OCI-LY1 (cell line): Measurements from ENCODE around the gene ADNP.
"Not testable (repeated sequence)": the region's sequence is repeated elsewhere in the genome, so short reads cannot be mapped to it uniquely, and the experiment has no call there.

Source experiments
- H2AFZ ChIP-seq: fragments of 200-600 bp; sonication (generic), shearing (Covaris generic); 2 replicates; pipeline ENCODE4 v1.6.0; 2014; ENCODE audit warnings: antibody characterized with exemption, mild to moderate bottlenecking, low read length
- H3F3A ChIP-seq: fragments of 200-600 bp; sonication (generic), shearing (Covaris generic); 2 replicates; pipeline ENCODE4 v1.6.0; 2014; ENCODE audit warnings: mild to moderate bottlenecking, antibody characterized with exemption, low read length, moderate library complexity; ENCODE audit not compliant: insufficient read depth
- H3K27ac ChIP-seq: fragments of 200-600 bp; sonication (generic); 2 replicates; pipeline ENCODE4 v1.5.1; 2014; ENCODE audit warnings: low read length, mixed run types, mild to moderate bottlenecking, low read depth; ENCODE audit not compliant: poor library complexity, severe bottlenecking
- H3K27me3 ChIP-seq: fragments of 200-600 bp; sonication (generic); 2 replicates; pipeline ENCODE4 v1.6.0; 2014; ENCODE audit warnings: antibody characterized with exemption, mild to moderate bottlenecking, low read length, moderate library complexity; ENCODE audit not compliant: insufficient read depth
- H3K36me3 ChIP-seq: fragments of 200-600 bp; sonication (generic); 2 replicates; pipeline ENCODE4 v1.6.1; 2014; ENCODE audit warnings: mild to moderate bottlenecking, antibody characterized with exemption, low read length, moderate library complexity, mixed read lengths; ENCODE audit not compliant: insufficient read depth
- H3K4me1 ChIP-seq: fragments of 200-600 bp; sonication (generic); 2 replicates; pipeline ENCODE4 v1.5.1; 2014; ENCODE audit warnings: mild to moderate bottlenecking, low read length, moderate library complexity; ENCODE audit not compliant: insufficient read depth, severe bottlenecking
- H3K4me2 ChIP-seq: fragments of 200-600 bp; sonication (generic), shearing (Covaris generic); 2 replicates; pipeline ENCODE4 v1.6.1; 2014; ENCODE audit warnings: low read length
- H3K4me3 ChIP-seq: fragments of 200-600 bp; sonication (generic); 2 replicates; pipeline ENCODE4 v1.5.1; 2014; ENCODE audit warnings: low read length, low read depth, mild to moderate bottlenecking, mixed read lengths; ENCODE audit not compliant: poor library complexity, severe bottlenecking
- H3K79me2 ChIP-seq: fragments of 200-600 bp; shearing (Covaris generic); 2 replicates; pipeline ENCODE4 v1.6.1; 2016; ENCODE audit warnings: mixed run types, low read length, mixed read lengths; ENCODE audit not compliant: insufficient read depth
- H3K9ac ChIP-seq: fragments of 200-600 bp; sonication (generic), shearing (Covaris generic); 2 replicates; pipeline ENCODE4 v1.6.1; 2014; ENCODE audit warnings: mild to moderate bottlenecking, low read length, mixed read lengths
- H3K9me2 ChIP-seq: fragments of 200-600 bp; sonication (generic), shearing (Covaris generic); 2 replicates; pipeline ENCODE4 v1.6.1; 2014; ENCODE audit warnings: low read depth, mild to moderate bottlenecking, low read length, mixed read lengths
- H3K9me3 ChIP-seq: fragments of 200-600 bp; shearing (Covaris generic); 2 replicates; pipeline ENCODE4 v1.6.1; 2014; ENCODE audit warnings: low read length, mixed read lengths
- H4K20me1 ChIP-seq: fragments of 200-600 bp; sonication (generic), shearing (Covaris generic); 2 replicates; pipeline ENCODE4 v1.6.0; 2016; ENCODE audit warnings: mild to moderate bottlenecking, low read length; ENCODE audit not compliant: insufficient read depth
- CTCF ChIP-seq: fragments of 200-600 bp; sonication (generic), shearing (Covaris generic); IDR thresholded peaks from 2 replicates; pipeline ENCODE4 v1.5.1; 2017; ENCODE audit warnings: mild to moderate bottlenecking, antibody characterized with exemption, low read length, moderate library complexity, mixed read lengths
- EZH2 ChIP-seq: fragments of 200-600 bp; sonication (generic), shearing (Covaris generic); IDR thresholded peaks from 2 replicates; pipeline ENCODE4 v1.8.0; 2017; ENCODE audit warnings: borderline replicate concordance, mixed run types, mild to moderate bottlenecking, antibody characterized with exemption, low read length, moderate library complexity, mixed read lengths

Gene ADNP

GRCh38 chr20:50885781-50886180, 45.5 kb downstream of the ADNP start:
- H3K9me3 ChIP-seq: peaks cover 6% of the 10 kb centered on the region; the same call in 1 of the 2 replicates
- H3K4me3 ChIP-seq: no peak overlapping the region
- no peak overlapping the region for H3K4me2 ChIP-seq
- H3K27ac ChIP-seq: no peak overlapping the region
- H4K20me1 ChIP-seq: no peaks in the 10 kb centered on the region
- TF ChIP-seq EZH2 (no peak), CTCF (no peak)
- no peaks in the 10 kb centered on the region for H3K4me1 ChIP-seq
- no peak overlapping the region for H3K9ac ChIP-seq
- no peaks in the 10 kb centered on the region for H3K27me3 ChIP-seq
- H3K79me2 ChIP-seq: no peaks in the 10 kb centered on the region
- no peak overlapping the region for H2AFZ ChIP-seq
- H3K36me3 ChIP-seq: peaks cover 39% of the 10 kb centered on the region
- no peaks in the 10 kb centered on the region for H3K9me2 ChIP-seq
- no peaks in the 10 kb centered on the region; the same call in 1 of the 2 replicates for H3F3A ChIP-seq

DNA sequence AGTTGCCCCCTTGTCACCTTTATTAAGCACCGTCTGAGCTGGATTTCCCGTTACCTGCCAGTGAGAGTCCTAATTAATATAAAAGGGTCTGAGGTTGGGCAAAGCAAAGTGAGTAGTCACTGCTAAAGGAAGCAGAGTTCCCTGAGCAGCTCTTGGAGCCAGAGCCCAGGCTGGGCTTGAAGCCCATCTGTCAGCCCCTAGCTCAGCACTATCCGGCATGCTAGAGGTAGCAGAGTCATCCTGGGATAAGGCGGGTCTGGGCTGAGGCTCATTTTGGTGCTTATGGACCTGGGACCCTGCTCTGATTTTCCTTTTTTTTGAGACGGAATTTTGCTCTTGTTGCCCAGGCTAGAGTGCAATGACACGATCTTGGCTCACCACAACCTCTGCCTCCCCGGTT, 46.2 kb downstream of the ADNP start:
- Histone ChIP-seq H3K9me3 (peaks cover 6% of the 10 kb centered on the region; the same call in 1 of the 2 replicates), H3K27me3 (no peaks in the 10 kb centered on the region), H3K36me3 (peaks cover 37% of the 10 kb centered on the region), H2AFZ (no peak overlapping the region), H3K4me1 (no peaks in the 10 kb centered on the region), H4K20me1 (no peaks in the 10 kb centered on the region), H3F3A (no peaks in the 10 kb centered on the region; the same call in 1 of the 2 replicates), H3K4me2 (no peak overlapping the region), H3K9ac (no peak overlapping the region), H3K27ac (no peak overlapping the region), H3K9me2 (no peaks in the 10 kb centered on the region), H3K4me3 (no peak overlapping the region), H3K79me2 (no peaks in the 10 kb centered on the region)
- no peak for TF ChIP-seq EZH2
- TF ChIP-seq CTCF: no peak

GRCh38 chr20:50883856-50884255, 47.4 kb downstream of the ADNP start:
- H3K4me1 ChIP-seq: no peaks in the 10 kb centered on the region
- no peaks in the 10 kb centered on the region for H3K9me2 ChIP-seq
- no peak overlapping the region for H3K9ac ChIP-seq
- peaks cover 38% of the 10 kb centered on the region for H3K36me3 ChIP-seq
- no peaks in the 10 kb centered on the region for H3F3A ChIP-seq
- H3K4me2 ChIP-seq: no peak overlapping the region
- H3K27me3 ChIP-seq: no peaks in the 10 kb centered on the region
- no peaks in the 10 kb centered on the region for H4K20me1 ChIP-seq
- peaks cover 6% of the 10 kb centered on the region; the same call in 1 of the 2 replicates for H3K9me3 ChIP-seq
- no peak overlapping the region for H3K27ac ChIP-seq
- no peak overlapping the region for H2AFZ ChIP-seq
- TF ChIP-seq CTCF (no peak), EZH2 (no peak)
- H3K79me2 ChIP-seq: no peaks in the 10 kb centered on the region
- no peak overlapping the region for H3K4me3 ChIP-seq

GRCh38 chr20:50881759-50882424, 49.3 kb downstream of the ADNP start:
- H3K4me3 ChIP-seq, H3K27ac ChIP-seq, H3K4me2 ChIP-seq, H3K27me3 ChIP-seq, H4K20me1 ChIP-seq, H3K9ac ChIP-seq, H3K79me2 ChIP-seq, H3K9me2 ChIP-seq, H3F3A ChIP-seq, H3K4me1 ChIP-seq, H2AFZ ChIP-seq, H3K9me3 ChIP-seq: not testable (repeated sequence)
- H3K36me3 ChIP-seq: peaks cover 42% of the 10 kb centered on the region
